GM10248 (cell line): ENCODE measurements around the gene PDE1C.

Experiments used
- CTCF ChIA-PET: fragments of 300-600 bp; sonication (Branson Sonifier 250); formaldehyde crosslinking; extraction: SDS; loops from one replicate; lab custom pipeline; 2021; ENCODE audit warnings: antibody characterized with exemption; lab: Yijun Ruan, JAX
- POLR2A ChIA-PET: fragments of 350-650 bp; sonication (Branson Sonifier 250); formaldehyde crosslinking; extraction: SDS; loops from one replicate; lab custom pipeline; 2020; ENCODE audit warnings: antibody characterized with exemption; lab: Yijun Ruan, JAX
- DNase-seq: peaks from one replicate; pipeline ENCODE4 v3.0.0; 2012; ENCODE audit errors: extremely low spot score
- CTCF ChIP-seq: IDR thresholded peaks from 2 replicates; pipeline ENCODE4 v1.5.1; 2012; ENCODE audit warnings: mild to moderate bottlenecking, low read depth; ENCODE audit errors: extremely low read depth, missing control alignments, control extremely low read depth

PDE1C gene

GRCh38 chr7:31705377-31705776 is 364.8 kb downstream of the PDE1C start:
- ChIA-PET POLR2A (no interaction called here), CTCF (no interaction called here)
- DNase-seq = peak; percentile 27
- TF ChIP-seq CTCF = no peak

- CTCF ChIA-PET = interaction anchor here (1.0 to 1.5 kb wide), 3 partner anchors 16 to 42 kb away, joined by 3 to 4 read pairs (median 3); partner anchors contain the start of gene PPP1R17
- no peak for TF ChIP-seq CTCF
- POLR2A ChIA-PET = no interaction called here
- no peak for DNase-seq
Observed at GRCh38 chr7:31702354-31702753, 367.9 kb downstream of the PDE1C start.
